ENCODE results near the gene KLRB1.
"Not testable (repeated sequence)": the region's sequence is repeated elsewhere in the genome, so short reads cannot be mapped to it uniquely, and the experiment has no call there.

KLRB1 gene

DNA sequence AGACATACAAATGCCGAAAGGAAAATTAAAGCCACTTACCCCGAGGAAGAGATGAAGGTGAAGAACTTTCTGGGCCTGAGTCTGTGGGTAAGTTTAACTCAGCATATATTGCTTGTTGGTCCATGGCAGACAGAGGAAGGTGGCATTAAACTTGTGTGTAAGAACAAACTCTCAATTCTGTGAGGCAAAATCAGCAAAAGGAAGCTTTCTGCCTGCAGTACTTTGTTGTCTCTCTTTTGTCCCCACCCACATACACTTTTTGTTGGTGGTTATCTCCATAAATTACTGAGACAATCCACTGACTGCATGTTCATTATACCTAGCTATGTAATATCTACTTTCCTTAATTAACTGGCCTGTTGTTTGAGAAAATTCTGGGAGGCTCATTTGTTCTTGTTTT, at the start of gene KLRB1:
Gene KLRB1, minus strand, starts transcription at position 201 of the 400 bp plus-strand sequence. Its CDS starts 77 bp downstream, at position 124.
- no peak for DNase-seq

DNA sequence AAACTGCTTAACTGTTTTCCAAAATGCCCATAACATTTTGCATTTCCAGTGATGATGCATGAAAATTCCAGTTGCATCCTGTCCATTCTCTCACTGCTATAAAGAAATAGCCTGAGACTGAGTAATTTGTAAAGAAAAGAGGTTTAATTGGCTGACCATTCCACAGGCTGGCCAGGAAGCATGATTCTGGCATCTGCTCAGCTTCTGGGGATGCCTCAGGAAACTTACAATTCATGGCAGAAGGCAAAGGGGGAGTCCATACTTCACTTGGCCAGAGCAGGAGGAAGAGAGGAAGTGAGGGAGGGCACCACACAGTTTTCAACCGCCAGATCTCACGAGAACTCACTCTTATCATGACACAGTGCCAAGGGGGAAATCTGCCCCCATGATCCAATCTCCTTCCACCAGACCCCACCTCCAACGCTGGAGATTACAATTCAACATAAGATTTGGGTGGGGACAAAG, 43.6 kb upstream of the KLRB1 start:
- no peak for DNase-seq

DNA sequence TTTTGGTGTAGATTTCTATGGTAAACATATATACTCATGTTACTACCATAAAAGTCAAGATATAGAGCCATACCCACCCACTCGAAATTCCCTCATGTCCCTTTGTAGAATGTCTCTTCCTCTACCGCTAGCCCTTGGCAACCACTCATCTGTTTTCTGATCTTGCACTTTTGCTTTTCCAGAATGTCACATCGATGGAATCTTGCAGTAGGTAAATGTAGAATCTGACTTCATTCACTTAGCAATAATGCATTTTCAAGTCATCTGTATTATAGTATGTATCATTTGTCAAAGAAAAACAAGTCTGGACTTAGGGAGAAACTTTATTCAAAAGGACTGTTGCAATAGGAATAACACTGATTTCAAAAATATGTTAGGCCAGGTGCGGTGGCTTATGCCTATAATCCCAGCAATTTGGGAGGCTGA, 42.4 kb upstream of the KLRB1 start:
- no peak for DNase-seq

DNA sequence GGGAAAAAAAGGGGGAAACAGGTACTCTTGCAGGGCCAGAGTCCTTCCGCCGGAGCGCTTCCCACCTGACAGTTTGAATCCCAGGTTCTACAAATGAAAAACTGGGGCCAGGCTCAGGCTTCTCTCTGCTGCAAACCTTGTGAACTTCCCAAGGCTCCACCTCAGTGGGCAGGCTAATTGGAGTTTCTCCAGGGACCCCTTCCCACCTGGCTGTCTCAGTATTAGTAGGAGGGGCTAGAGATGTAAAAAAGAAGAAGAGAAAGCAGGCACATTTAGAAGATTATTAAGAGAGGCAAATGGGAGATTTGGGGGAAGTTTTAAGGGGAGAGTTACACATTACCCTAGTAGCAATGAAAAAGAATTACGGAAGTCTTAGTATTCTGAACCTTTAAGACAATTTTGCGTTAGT, 41.8 kb upstream of the KLRB1 start:
- no peak for DNase-seq

DNA sequence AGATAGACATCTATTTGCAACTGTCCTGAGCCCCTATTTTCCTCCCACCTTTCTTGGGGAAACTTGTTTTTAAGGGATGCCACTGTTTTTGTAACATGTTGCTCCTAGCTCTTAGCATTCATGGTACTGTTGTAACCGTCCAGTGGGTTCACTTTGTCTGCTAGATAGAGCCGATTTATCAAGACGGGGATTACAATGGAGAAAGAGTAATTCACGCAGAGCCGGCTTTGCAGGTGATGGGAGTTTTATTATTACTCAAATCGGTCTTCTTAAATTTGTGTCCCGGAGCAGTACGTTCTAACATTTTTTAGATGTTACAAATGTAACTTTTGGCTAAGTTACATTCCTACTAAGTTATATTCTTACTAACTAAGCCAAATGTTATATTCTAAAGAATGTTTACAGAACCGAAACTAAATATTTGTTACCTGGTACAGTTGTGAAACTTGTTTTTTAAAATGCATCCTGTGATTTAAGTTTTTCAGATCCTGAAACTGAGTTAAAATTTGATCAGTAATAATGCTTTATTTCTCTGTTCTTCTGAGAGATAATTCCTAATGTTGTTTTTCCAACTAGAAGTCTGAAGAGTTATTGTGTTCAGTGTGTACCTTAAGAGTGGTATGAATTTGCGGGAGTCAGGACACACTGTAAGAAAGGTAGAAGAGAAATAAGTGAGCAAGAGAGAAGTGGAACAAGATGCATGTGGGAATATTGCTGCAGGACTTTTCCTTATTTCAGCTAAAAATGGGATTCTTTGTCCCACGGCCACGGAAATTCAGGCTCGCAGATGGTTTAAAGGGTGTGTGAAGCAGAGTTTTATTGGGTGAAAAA, 41.2 kb upstream of the KLRB1 start:
- DNase-seq, result no peak

DNA sequence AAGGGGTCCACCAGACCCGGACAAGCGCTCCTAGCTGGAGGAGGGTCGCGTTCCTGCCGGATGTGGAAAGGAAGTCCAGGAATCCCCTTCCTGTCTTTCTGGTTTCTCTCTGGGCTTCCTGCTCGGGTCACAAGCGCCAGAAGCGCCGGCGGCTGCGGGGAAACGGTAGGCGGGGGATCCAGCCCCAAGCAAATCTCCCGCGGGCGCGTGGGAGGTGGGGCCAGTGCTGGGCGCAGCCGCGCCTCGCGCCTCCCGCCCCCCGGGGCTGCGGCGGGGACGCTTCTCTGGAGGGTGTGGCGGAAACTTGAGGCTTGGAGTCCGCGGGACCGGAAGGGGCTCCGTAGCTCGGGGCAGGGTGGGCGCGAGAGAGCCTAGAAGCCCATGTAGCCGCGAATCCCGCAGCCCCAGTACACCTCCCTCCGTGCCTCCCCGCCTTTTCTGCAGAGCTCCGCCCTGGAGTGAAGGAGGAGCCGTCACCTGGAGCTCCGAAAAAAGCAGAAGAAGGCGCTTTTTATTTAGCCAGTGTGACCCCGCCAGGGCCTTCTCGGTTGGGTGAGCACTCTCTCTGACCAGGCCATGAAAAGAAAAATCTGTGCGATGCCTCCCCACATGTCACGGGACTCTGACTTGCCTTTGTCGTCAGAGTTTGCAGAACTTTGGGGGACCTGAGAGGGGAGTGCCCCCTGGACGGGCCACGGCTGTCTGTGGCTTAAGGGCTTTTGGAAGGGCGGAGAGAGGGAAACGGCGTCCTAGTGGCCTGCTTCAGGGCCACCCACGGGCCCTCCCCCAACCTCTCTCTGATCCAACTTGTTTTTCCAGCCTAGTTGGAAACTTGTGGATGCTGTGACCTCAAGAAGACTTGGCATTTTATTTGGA, 40.3 kb upstream of the KLRB1 start:
- DNase-seq, result peak; percentile 71 to 84

DNA sequence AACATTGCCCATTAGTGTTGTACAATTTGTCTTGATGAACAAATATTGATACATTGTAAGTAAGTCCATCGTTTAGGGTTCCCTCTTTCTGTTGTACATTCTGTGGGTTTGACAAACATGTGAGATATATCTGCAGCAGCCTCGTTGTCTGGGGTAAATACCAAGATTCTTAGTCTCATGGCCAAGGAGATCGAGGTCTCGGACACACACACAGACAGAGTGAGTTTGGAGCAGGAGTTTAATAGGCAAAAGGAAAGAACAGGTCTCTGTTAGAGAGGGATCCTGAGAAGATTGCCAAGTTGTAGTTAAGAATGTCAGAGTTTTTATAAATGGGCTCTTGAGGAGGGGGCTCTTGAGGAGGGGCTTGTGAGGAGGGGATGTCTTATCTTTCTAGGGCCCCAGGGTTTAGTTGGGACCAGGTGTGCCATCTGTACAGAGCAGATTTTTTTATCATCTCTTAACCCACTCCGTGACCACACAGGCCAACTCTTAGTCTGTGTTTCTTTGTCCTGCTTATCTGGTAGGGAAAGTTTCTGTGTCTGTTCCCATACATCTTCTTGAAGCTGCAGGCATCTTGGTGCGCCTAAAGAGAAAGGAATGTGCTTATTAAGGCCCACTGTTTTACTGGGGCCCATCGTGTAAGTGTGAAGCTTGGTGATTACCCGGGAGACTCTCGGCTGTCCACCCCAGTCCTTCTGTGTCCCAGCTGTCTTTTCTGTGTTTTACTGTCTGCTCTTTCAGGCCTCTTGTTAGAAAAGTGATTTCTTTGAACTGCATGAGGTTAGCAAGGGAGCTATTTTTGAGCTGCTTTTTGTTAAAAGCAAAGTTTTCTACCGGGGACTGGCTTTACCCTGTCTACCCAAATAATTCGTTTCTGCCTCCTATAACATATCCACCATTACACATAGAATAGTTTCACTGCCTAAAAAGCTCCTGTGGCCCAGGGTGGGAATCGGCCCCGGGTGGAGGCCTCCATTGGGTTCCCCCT, 39.4 kb upstream of the KLRB1 start:
- DNase-seq, result peak; percentile 1 to 20

DNA sequence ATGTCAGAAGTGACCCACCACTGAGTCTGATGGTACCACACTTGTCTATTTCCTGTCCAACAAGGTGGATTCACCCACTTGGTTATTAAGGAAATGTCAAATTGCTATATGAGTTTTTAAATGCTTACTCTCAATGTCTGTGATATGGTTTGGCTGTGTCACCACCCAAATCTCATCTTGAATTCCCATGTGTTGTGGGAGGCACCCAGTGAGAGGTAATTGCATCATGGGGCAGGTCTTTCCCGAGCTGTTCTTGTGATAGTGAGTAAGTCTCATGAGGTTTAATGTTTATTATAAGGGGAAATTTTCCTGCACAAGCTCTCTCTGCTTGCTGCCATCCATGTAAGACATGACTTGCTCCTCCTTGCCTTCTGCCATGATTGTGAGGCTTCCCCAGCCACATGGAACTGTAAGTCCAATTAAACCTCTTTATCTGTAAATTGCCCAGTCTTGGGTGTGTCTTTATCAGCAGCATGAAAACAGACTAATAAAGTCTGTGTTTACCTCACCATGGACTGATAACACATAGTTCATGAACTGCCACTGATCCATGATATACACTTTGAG, 37.4 kb upstream of the KLRB1 start:
- DNase-seq, result not testable (repeated sequence)

DNA sequence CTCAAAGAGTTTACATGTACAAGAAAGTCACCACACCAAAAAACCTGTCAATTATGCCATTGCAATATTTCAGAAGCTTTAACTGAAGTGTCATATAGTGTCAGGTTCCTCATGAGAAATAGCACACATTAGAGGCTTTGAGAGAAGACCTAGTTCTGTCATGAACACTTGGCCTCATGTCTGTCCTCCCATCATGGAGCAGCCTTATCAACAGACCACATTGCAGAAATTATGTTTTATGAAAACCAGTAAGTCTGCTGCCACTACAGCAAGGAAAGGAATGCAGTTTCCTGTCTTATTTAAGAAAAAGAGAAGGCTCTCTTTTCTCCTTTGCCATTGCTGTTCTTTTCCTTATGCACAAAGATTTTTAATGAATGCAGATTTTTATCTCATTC, 35.5 kb upstream of the KLRB1 start:
- no peak for DNase-seq

DNA sequence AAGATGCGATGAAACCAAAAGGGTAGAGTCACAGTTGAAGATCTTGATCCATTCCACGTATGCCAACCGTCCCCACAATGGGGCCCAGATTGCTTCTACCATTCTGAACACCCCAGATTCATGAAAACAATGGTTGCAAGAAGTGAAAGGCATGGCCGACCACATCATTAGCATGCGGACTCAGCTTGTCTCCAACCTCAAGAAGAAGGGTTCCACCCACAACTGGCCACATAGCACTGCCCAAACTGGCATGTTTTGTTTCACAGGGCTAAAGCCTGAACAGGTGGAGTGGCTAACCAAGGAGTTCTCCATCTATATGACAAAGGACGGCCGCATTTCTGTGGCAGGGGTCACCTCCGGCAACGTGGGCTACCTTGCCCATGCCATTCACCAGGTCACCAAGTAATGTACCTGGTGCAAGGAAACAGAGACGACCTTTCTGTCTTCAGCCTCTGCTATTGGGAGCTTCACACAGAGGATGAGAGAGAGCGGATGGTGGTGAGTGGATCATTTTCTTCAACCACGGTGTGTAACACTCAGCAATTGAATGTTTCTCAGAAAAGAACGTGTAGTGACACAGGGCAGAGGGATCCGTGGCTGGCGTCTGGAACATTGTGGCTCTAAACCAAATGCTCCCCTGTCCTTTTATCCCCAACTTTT, 35.0 kb upstream of the KLRB1 start:
- DNase-seq, result no peak

DNA sequence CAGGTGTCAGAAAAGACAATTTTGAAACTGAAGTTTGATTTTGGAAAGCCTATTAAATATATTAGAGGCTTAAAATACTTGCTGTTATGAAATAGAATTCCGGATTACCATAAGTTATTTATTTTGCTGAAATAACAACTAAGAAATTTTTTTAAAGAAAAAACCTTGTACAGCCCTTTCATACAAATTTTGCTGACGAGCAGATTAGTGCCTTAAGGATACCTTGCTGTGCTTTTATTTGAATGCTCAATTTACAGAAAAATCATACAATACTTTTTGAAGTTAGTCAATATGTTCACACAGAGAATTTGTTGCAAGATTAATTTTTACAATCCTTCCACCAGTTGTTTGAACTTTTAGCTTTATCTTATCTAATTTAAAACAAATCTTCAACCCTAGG, 32.3 kb upstream of the KLRB1 start:
- DNase-seq, result no peak

DNA sequence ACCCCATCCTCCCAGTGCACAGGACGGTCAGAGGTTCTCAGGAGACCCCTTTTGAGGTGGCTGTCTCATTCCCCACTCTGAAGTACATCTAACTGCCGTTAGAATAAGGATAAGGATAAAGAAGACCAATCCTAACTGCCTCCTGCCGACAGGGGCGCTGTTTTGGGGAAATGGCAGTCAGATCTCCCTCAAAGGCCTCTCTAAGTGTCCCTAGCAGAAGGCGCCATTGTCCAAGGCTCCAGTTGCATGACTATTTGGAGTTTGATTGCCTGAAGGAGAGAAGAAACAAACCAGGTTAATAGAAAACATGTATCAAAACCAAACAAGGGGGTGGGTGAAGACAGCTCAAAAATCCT, 29.1 kb upstream of the KLRB1 start:
- no peak for DNase-seq

DNA sequence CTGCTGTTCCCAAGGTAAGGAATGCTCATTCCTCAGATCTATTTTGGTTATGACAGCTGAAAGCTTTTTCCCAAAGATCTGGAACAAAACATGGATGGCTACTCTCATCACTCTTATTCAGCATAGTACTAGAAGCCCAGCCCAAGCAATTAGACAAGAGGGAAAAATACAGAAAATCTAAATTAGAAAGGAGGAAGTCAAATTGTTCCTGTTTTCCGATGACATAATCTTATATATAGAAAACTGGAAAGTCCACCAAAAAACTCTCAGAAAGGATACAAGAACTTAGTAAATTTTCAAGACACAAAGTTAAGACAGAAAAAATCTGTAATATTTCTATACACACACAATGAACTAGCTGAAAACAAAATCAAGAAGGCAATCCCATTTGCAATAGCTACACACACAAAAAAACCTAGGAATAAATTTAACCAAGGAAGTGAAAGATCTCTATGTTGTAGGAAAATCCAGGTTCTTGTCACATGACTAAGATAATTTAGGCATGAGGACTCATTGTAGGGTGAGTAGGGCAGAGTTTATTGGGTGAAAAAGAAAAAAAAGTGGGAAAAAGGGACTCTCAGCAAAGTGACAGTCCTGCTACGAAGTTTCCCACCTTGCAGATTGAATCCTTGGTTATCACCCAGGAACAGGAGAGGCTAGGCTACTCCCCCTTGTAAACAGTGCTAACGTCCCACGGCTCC, 28.6 kb upstream of the KLRB1 start:
- no peak for DNase-seq

DNA sequence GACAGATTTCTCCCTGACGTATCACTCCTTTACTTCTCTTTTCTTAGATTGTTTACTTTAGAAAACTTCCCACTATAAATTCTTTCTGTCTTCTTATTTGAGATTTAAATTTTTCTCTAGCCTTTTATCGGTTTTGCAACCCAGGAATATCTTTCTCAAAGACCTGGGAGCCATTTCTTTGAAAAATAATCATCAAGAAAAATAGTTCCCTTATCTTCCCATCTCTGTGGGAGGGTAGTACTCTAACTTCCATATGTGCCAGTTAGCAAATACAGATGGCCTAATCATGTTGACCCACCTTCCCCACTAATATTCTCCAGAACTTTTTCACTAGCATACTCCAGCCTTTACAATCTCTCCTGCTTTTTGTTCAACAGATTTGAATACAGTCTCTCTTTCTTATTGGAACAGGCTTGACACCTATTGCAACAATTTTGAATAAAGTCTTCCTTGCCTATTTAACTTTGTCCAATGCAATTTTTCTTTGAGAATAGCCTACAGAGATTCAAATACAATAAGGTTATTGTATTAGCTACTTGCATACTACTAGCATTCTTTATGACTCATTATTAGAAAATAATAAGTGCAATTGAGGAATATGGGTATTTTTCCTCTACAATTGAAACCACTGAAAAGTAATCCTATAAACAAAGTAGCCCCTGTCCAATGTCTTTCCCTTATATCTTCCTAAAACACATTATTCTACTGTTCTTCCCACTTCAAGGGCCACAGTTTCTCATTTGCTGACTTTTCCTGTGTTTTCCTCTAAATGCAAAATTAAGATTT, 27.4 kb upstream of the KLRB1 start:
- DNase-seq, result no peak

DNA sequence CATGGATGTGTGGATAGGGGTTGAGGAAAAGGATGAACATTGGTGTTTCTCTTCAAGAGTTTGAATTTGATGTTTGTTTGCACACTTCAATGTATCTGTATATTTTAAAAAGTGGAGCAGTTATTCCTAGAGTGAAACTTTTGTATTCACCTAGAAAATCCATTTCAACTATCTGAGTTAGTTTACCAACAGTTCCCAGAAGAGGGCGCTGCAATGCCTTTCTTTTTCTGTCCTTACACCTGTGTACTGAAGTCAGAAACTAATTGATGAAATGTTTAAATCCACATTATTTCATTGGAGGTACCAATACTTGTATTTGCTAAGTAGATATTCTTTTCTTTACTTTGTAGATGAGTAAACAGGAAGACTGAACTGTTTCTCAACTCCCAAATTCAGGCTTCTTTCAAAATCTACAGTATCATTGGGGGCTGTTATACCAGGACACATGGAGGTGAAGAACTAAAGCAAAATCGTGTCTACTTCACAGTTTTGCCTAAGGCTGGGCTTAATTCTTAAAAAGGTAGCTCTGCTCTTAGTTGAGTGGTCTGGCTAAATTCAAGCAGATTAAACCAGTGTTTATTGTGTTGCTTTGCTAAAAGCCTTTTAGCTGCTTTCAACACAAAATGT, 26.6 kb upstream of the KLRB1 start:
- peak; percentile 0 to 42 for DNase-seq

DNA sequence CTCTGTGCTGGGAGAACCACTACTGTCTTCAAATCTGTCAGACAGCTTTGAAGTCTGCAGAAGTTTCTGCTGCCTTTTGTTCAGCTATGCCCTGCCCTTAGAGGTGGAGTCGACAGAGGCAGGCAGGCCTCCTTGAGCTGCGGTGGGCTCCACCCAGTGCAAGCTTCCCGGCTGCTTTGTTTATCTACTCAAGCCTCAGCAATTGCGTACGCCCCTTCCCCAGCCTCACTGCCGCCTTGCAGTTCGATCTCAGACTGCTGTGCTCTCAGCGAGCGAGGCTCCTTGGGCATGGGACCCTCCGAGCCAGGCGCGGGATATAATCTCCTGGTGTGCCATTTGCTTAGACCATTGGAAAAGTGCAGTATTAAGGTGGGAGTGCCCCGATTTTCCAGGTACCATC, 25.1 kb upstream of the KLRB1 start:
- DNase-seq, result no peak

DNA sequence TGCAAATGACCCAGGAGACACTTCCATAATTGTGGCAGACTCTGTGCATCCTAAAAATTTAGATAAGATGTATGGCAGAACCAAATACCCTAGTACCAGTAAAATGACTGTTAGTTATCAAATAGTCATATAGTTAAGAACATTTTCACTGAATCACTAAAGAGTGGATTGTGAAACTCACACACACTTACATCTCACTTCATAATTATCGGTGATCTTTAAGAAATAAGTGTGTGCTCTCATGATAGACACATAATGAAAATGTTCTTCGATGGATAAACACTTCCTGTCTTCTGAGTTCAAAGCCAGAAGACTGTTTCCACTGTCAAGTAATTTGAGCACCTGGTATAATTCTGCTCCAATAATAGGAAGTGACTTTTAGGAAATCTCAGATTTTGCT, 19.1 kb upstream of the KLRB1 start:
- DNase-seq, result no peak

DNA sequence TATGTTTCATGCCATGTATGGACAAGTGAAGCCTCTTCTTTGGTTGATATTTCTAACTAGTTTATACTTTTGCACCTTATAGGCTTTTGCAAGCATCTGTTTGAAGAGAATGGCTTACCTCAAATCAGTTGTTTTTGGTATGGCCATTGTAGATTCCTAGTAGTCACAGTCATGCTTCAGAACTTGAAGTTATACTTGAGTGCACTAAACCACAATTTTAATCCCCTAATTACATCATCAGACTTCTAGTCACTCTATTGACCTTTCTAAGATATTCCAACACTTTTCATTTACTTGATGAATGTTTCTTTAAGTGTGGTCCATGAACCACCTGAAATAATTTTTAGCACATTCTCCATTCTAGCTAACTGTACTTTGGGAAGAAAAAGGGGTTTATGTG, 18.6 kb upstream of the KLRB1 start:
- no peak for DNase-seq

DNA sequence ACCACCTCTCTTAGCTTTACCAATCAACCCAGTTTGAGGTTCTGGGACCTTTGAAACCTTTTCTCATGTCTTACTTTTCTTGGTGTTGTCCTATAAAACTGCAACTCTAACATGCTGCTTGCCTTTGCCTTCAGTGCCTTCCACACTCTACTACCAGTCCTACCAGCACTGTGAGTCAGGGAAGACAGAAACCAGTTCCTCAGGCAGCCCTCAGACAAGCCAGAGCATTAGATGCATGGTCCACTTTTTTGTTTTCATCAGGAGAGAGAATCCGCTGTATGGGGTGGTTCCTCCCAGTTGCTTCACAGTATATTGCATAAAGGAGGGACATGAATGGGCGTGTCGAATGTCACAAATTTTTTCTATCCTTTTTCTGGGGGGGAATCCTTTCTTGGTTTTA, 17.3 kb upstream of the KLRB1 start:
- no peak for DNase-seq
